B cell (primary cell): ENCODE results near the gene HIBADH. TPM values are rescaled to one million over a fixed set of nuclear protein-coding genes. Genes with fewer than 3 reads are reported as not detected.

ENCODE experiments used
- ATAC-seq: fragments of 200-7000 bp; cut with Tn5 transposase; one replicate; pipeline ENCODE4 v1.10.0; 2021; ENCODE audit warnings: low read depth, mild to moderate bottlenecking, moderate number of reproducible peaks, moderate library complexity
- CTCF ChIA-PET: fragments of 350-600 bp; sonication (Branson Sonifier 250); formaldehyde crosslinking; loops from one replicate; lab custom pipeline; 2021; ENCODE audit warnings: antibody characterized with exemption, inconsistent platforms; lab: Charles Lee
- POLR2A ChIA-PET: fragments of 350-600 bp; sonication (Branson Sonifier 250); formaldehyde crosslinking; loops from one replicate; lab custom pipeline; 2021; ENCODE audit warnings: antibody characterized with exemption; lab: Charles Lee
- DNase-seq: peaks from one replicate; pipeline ENCODE4 v3.0.0; 2013
- H2AFZ ChIP-seq: 2 replicates; pipeline ENCODE4 v1.6.1; 2012; ENCODE audit warnings: mild to moderate bottlenecking, low read depth, low read length; ENCODE audit not compliant: insufficient read depth, poor library complexity, severe bottlenecking
- H3K27ac ChIP-seq, 2 donors: 1 replicate in 1 of 2; 2 replicates in 1 of 2; pipeline ENCODE4 v1.5.1; 2012 to 2013; ENCODE audit warnings: low read length in 2 of 2, mild to moderate bottlenecking in 2 of 2, moderate library complexity in 1 of 2
- H3K27me3 ChIP-seq, 4 experiments: fragments of 200-600 bp in 1 of 4; sonication (generic) in 1 of 4; replicated peaks in 1 of 4; 1 replicate in 2 of 4; 2 replicates in 2 of 4; pipeline versions ENCODE4 v1.6.1 to v1.7.0; 2013 to 2016; ENCODE audit warnings: low read length in 3 of 4, mild to moderate bottlenecking in 2 of 4, mixed read lengths in 1 of 4, moderate library complexity in 1 of 4; ENCODE audit not compliant: insufficient read depth in 4 of 4, control insufficient read depth in 3 of 4; ENCODE audit errors: control extremely low read depth in 1 of 4
- H3K36me3 ChIP-seq, 2 experiments: replicated peaks in 1 of 2; 1 replicate in 1 of 2; 2 replicates in 1 of 2; pipeline versions ENCODE4 v1.6.1 to v1.7.1; 2013; ENCODE audit warnings: low read length in 1 of 2; ENCODE audit not compliant: insufficient read depth in 2 of 2, control insufficient read depth in 1 of 2; ENCODE audit errors: control extremely low read depth in 1 of 2, extremely low read depth in 1 of 2
- H3K4me1 ChIP-seq, 2 donors: fragments of 200-600 bp in 1 of 2; sonication (generic) in 1 of 2; 1 replicate in 1 of 2; 2 replicates in 1 of 2; pipeline versions ENCODE4 v1.5.1 to v1.6.1; 2013 to 2017; ENCODE audit warnings: low read length in 2 of 2; ENCODE audit not compliant: control insufficient read depth in 2 of 2, insufficient read depth in 2 of 2
- H3K4me2 ChIP-seq: replicated peaks from 2 replicates; pipeline ENCODE3; 2012; ENCODE audit warnings: mild to moderate bottlenecking, low read depth, low read length; ENCODE audit not compliant: poor library complexity, severe bottlenecking
- H3K4me3 ChIP-seq, 5 experiments: fragments of 200-600 bp in 1 of 5; sonication (generic) in 1 of 5; 1 replicate in 3 of 5; 2 replicates in 2 of 5; pipeline versions ENCODE4 v1.5.1 to v1.7.0; 2011 to 2016; ENCODE audit warnings: low read length in 4 of 5, mild to moderate bottlenecking in 4 of 5, low read depth in 2 of 5, control low read depth in 1 of 5, moderate library complexity in 1 of 5; ENCODE audit not compliant: insufficient read depth in 1 of 5; ENCODE audit errors: control extremely low read depth in 1 of 5, extremely low read depth in 1 of 5
- H3K79me2 ChIP-seq: fragments of 200-600 bp; sonication (generic); one replicate; pipeline ENCODE4 v1.6.0; 2016; ENCODE audit warnings: low read length; ENCODE audit not compliant: control insufficient read depth, insufficient read depth
- H3K9ac ChIP-seq: fragments of 200-600 bp; sonication (generic); 2 replicates; pipeline ENCODE4 v1.6.1; 2017; ENCODE audit warnings: mild to moderate bottlenecking, low read length, moderate library complexity
- H3K9me3 ChIP-seq, 3 donors: one replicate each; pipeline versions ENCODE4 v1.6.1 to v1.7.1; 2013; ENCODE audit warnings: low read length in 2 of 3; ENCODE audit not compliant: control insufficient read depth in 2 of 3, insufficient read depth in 1 of 3; ENCODE audit errors: control extremely low read depth in 1 of 3
- H4K20me1 ChIP-seq: 2 replicates; pipeline ENCODE4 v1.6.0; 2012; ENCODE audit warnings: mild to moderate bottlenecking, low read length; ENCODE audit not compliant: insufficient read depth, control insufficient read depth, poor library complexity, severe bottlenecking
- H3K27ac Mint-ChIP-seq: one replicate; pipeline ENCODE4 v1.8.0; 2021; ENCODE audit warnings: mixed read lengths
- H3K27me3 Mint-ChIP-seq: one replicate; pipeline ENCODE4 v1.8.0; 2021; ENCODE audit warnings: mixed read lengths
- H3K4me1 Mint-ChIP-seq: one replicate; pipeline ENCODE4 v1.8.0; 2021; ENCODE audit warnings: mixed read lengths
- H3K4me3 Mint-ChIP-seq: one replicate; pipeline ENCODE4 v1.8.0; 2021; ENCODE audit warnings: mixed read lengths
- H3K9me3 Mint-ChIP-seq: one replicate; pipeline ENCODE4 v1.8.0; 2022; ENCODE audit warnings: mixed read lengths; ENCODE audit not compliant: insufficient read depth
- EZH2 ChIP-seq: IDR thresholded peaks from 2 replicates; pipeline ENCODE4 v1.6.1; 2012; ENCODE audit warnings: borderline replicate concordance, low read depth, mild to moderate bottlenecking, moderate library complexity, low read length; ENCODE audit not compliant: insufficient read depth, poor library complexity, severe bottlenecking
- WGBS: methylation state at CpG from one replicate; pipeline ENCODE4 v1.1.5; 2013; ENCODE audit warnings: missing lambda C conversion rate; ENCODE audit not compliant: insufficient coverage; 5-methylcytosine and 5-hydroxymethylcytosine counted together
- intact Hi-C: fragments of 100-400 bp; cut with micrococcal nuclease; formaldehyde crosslinking; loops from one replicate; pipeline ENCODE4 v1.10.0; 2022
- polyA plus RNA-seq: library from polyadenylated mRNA; depleted of rRNA; stranded (reverse); fragments of >200 nt; gene quantifications from 2 replicates; pipeline ENCODE4 v1.2.3, GENCODE V29; 2012
- total RNA-seq, 2 donors: library from RNA; stranded (reverse); fragments of 120-200 nt in 1 of 2; gene quantifications; 1 replicate in 1 of 2; 2 replicates in 1 of 2; pipeline versions ENCODE4 v1.2.3 to v1.2.4, GENCODE V29; 2013 to 2022
- TF ChIP-seq, protein P1 (sequence below): fragments of 200-600 bp; IDR thresholded peaks from one replicate; pipeline ENCODE4 v1.8.0; 2022; ENCODE audit warnings: antibody characterized with exemption, mild to moderate bottlenecking

The HIBADH gene
- total and polyA plus RNA-seq, 2 donors (not counting 1 experiment from before 2014, with no cell fraction given), result 6.9 to 14.1 TPM

DNA sequence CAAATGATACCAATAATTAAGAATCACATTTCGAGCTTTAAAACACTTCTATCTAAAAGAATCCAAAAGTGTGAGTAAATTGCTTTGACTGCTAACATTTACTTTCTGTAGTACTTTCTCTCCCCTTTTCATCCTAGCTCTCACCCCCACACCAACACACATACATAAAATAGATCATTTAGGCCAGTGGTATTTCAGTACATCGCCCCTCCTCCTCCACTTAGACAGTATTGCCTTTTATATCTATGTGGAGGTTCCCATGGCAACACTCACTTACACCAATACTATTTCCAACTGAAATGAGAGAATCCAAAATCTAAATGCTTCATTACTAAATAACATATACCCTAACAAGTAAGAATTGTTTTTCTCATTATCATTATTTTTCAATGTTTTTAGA, 58.9 kb downstream of the HIBADH start:
- H3K9me3 Mint-ChIP-seq, result no peaks in the 10 kb centered on the region
- Histone ChIP-seq H3K4me1 (no peaks in the 10 kb centered on the region), H2AFZ (no peak overlapping the region), H3K9me3 (no peaks in the 10 kb centered on the region), H3K27me3 (no peaks in the 10 kb centered on the region), H3K36me3 (no peaks in the 10 kb centered on the region), H4K20me1 (no peaks in the 10 kb centered on the region), H3K79me2 (no peaks in the 10 kb centered on the region), H3K9ac (no peak overlapping the region), H3K4me3 (no peak overlapping the region), H3K27ac (no peak overlapping the region), H3K4me2 (no peak overlapping the region)
- TF ChIP-seq EZH2, result no peak
- TF ChIP-seq, protein P1, sequence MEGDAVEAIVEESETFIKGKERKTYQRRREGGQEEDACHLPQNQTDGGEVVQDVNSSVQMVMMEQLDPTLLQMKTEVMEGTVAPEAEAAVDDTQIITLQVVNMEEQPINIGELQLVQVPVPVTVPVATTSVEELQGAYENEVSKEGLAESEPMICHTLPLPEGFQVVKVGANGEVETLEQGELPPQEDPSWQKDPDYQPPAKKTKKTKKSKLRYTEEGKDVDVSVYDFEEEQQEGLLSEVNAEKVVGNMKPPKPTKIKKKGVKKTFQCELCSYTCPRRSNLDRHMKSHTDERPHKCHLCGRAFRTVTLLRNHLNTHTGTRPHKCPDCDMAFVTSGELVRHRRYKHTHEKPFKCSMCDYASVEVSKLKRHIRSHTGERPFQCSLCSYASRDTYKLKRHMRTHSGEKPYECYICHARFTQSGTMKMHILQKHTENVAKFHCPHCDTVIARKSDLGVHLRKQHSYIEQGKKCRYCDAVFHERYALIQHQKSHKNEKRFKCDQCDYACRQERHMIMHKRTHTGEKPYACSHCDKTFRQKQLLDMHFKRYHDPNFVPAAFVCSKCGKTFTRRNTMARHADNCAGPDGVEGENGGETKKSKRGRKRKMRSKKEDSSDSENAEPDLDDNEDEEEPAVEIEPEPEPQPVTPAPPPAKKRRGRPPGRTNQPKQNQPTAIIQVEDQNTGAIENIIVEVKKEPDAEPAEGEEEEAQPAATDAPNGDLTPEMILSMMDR, result no peak
- no peak for ATAC-seq
- H3K4me3 Mint-ChIP-seq, result no peak overlapping the region
- H3K27me3 Mint-ChIP-seq, result no peaks in the 10 kb centered on the region
- H3K4me1 Mint-ChIP-seq, result no peaks in the 10 kb centered on the region
- POLR2A ChIA-PET, result no interaction called here
- no peak for DNase-seq
- intact Hi-C loops, result loop anchor here (10.0 kb wide), 1 partner anchor 409 kb away; no protein-coding TSS in a partner anchor
- WGBS, result 100% methylated on average over 1 of the region's 2 CpGs
- CTCF ChIA-PET, result no interaction called here
- no peak overlapping the region for H3K27ac Mint-ChIP-seq

DNA sequence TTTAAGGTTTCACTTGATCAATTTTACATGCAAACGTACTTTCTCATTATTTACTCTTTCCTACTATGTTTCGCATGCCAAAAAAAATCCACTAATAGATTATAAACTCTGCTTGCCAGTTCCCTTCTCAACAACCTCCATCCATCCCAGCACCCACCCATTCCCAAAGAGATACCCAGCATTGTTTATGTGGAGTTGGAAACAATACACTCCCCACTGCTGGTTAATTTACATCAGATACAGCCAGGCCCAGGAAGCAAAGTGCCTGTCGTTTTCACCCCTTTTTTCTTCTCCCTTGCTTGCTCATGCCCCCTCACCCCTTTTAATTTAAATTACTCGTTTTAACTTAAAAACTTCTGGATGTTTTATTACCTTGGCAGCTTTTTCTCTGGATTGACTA, 59.9 kb downstream of the HIBADH start:
- Histone ChIP-seq H3K36me3 (no peaks in the 10 kb centered on the region), H3K9me3 (no peaks in the 10 kb centered on the region), H3K27ac (no peak overlapping the region), H2AFZ (no peak overlapping the region), H3K4me1 (no peaks in the 10 kb centered on the region), H4K20me1 (no peaks in the 10 kb centered on the region), H3K79me2 (no peaks in the 10 kb centered on the region), H3K9ac (no peak overlapping the region), H3K4me2 (no peak overlapping the region), H3K27me3 (no peaks in the 10 kb centered on the region), H3K4me3 (no peak overlapping the region)
- Mint-ChIP-seq H3K9me3 (no peaks in the 10 kb centered on the region), H3K4me3 (no peak overlapping the region), H3K4me1 (no peaks in the 10 kb centered on the region), H3K27me3 (no peaks in the 10 kb centered on the region), H3K27ac (no peak overlapping the region)
- ChIA-PET CTCF (no interaction called here), POLR2A (no interaction called here)
- 67% methylated on average over 3 of the region's 4 CpGs for WGBS
- ATAC-seq (no peak), DNase-seq (no peak)
- TF ChIP-seq, protein P1, result no peak
- TF ChIP-seq EZH2, result no peak
- intact Hi-C loops, result loop anchor here (10.0 kb wide), 1 partner anchor 408 kb away; no protein-coding TSS in a partner anchor
